ENCODE measurements around the gene GJA10.

Gene GJA10

GRCh38 chr6:89917801-89918366, 23.6 kb downstream of the GJA10 start:
- DNase-seq, result no peak

- DNase-seq, result no peak
These were observed 26.9 kb downstream of the GJA10 start for GRCh38 chr6:89921197-89921596.

GRCh38 chr6:89921691-89922090, 27.4 kb downstream of the GJA10 start:
- DNase-seq, result no peak

- DNase-seq, result no peak
These were observed 30.0 kb downstream of the GJA10 start for GRCh38 chr6:89924231-89924630.

- no peak for DNase-seq
These were observed 31.6 kb downstream of the GJA10 start for GRCh38 chr6:89925826-89926225.

GRCh38 chr6:89927264-89927663, 33.0 kb downstream of the GJA10 start:
- DNase-seq, result no peak

GRCh38 chr6:89927791-89928550, 33.7 kb downstream of the GJA10 start:
- no peak for DNase-seq

- no peak for DNase-seq
These were observed 34.3 kb downstream of the GJA10 start for GRCh38 chr6:89928604-89929003.

- no peak for DNase-seq
These were observed 36.5 kb downstream of the GJA10 start for GRCh38 chr6:89930789-89931188.

GRCh38 chr6:89932245-89932802, 38.1 kb downstream of the GJA10 start:
- DNase-seq, result no peak

GRCh38 chr6:89934685-89935366, 40.6 kb downstream of the GJA10 start:
- no peak for DNase-seq

- no peak for DNase-seq
These were observed 41.9 kb downstream of the GJA10 start for GRCh38 chr6:89936177-89936576.

GRCh38 chr6:89938014-89938413, 43.7 kb downstream of the GJA10 start:
- no peak for DNase-seq

GRCh38 chr6:89939144-89939543, 44.9 kb downstream of the GJA10 start:
- no peak for DNase-seq

- peak; percentile 65 for DNase-seq
These were observed 46.2 kb downstream of the GJA10 start for GRCh38 chr6:89940225-89941027.

GRCh38 chr6:89941031-89941762, 46.9 kb downstream of the GJA10 start:
- peak; percentile 31 for DNase-seq

GRCh38 chr6:89941763-89942497, 47.7 kb downstream of the GJA10 start:
- no peak for DNase-seq

- DNase-seq, result no peak
These were observed 48.3 kb downstream of the GJA10 start for GRCh38 chr6:89942601-89943000.

- no peak for DNase-seq
These were observed 50.0 kb downstream of the GJA10 start for GRCh38 chr6:89944181-89944755.

- DNase-seq, result no peak
These were observed 50.6 kb downstream of the GJA10 start for GRCh38 chr6:89944826-89945407.

Measured in DMS79 (cell line).